Measurements from ENCODE around the gene HMCN2.

GRCh38 chr9:130394320-130394719 lies 128.8 kb downstream of the HMCN2 start:
- TF ChIP-seq CTCF (IDR thresholded peaks at IDR 0.05) (no peak), POLR2AphosphoS5 (IDR thresholded peaks at IDR 0.05) (no peak), POLR2A (IDR thresholded peaks at IDR 0.05) (no peak), EP300 (IDR thresholded peaks at IDR 0.05) (no peak)
